LNCAP (cell line): ENCODE results near the gene KRTAP10-12.

ENCODE experiments used
- TF ChIP-seq, protein P1 (sequence below): fragments of 450-650 bp; IDR thresholded peaks from 2 replicates; pipeline ENCODE4 v1.5.1; 2017; ENCODE audit warnings: mild to moderate bottlenecking

The KRTAP10-12 gene

GRCh38 chr21:44664691-44665090 lies 32.3 kb upstream of the KRTAP10-12 start:
- TF ChIP-seq, protein P1, sequence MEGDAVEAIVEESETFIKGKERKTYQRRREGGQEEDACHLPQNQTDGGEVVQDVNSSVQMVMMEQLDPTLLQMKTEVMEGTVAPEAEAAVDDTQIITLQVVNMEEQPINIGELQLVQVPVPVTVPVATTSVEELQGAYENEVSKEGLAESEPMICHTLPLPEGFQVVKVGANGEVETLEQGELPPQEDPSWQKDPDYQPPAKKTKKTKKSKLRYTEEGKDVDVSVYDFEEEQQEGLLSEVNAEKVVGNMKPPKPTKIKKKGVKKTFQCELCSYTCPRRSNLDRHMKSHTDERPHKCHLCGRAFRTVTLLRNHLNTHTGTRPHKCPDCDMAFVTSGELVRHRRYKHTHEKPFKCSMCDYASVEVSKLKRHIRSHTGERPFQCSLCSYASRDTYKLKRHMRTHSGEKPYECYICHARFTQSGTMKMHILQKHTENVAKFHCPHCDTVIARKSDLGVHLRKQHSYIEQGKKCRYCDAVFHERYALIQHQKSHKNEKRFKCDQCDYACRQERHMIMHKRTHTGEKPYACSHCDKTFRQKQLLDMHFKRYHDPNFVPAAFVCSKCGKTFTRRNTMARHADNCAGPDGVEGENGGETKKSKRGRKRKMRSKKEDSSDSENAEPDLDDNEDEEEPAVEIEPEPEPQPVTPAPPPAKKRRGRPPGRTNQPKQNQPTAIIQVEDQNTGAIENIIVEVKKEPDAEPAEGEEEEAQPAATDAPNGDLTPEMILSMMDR, result no peak

DNA sequence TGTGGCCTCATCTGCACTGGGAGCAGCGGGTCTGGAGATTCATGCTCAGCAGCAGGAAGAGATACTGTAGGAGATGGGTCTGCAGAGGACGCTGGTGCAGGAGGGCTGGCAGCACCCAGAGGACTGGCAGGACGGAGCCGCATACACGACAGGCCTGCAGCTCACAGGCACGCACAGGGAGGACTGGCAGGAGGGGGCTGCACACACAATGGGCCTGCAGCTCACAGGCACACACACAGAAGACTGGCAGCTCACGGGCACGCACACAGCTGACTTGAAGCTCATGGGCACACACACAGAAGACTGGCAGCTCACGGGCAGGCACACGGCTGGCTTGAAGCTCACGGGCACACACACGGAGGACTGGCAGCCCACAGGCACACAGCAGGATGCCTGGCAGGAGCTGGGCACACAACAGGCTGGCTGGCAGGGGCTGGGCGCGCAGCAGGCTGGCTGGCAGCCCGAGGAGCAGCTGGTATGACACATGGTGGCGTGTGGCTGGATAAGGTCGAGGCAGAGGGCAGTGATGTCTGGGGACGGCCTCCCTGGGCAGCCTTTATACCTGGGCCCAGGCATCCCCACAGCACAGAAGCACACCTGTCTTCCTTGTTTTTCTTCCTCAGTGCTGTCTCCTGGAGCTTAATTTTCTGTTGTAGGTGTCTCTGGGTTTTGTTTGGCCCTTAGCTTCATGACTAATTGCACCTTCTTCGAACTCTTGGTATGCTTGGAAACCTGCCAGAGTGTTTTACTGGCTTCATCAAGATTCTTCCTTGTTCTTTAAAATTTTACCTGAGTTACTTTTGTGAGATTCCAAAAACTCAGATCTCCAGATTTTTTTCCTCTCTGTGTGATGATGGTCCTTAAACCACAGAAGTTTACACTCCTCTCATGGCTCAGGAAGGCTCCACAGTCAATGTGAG lies 30.3 kb upstream of the KRTAP10-12 start, which contains the start of gene KRTAP12-2:
Gene KRTAP12-2, minus strand, starts transcription at position 527 of the 920 bp plus-strand sequence. Its CDS starts 41 bp downstream, at position 486.
- TF ChIP-seq, protein P1, result no peak

GRCh38 chr21:44667612-44668011 lies 29.4 kb upstream of the KRTAP10-12 start:
- TF ChIP-seq, protein P1, result no peak

- TF ChIP-seq, protein P1, result no peak
These were observed 26.1 kb upstream of the KRTAP10-12 start for GRCh38 chr21:44670642-44671432.

DNA sequence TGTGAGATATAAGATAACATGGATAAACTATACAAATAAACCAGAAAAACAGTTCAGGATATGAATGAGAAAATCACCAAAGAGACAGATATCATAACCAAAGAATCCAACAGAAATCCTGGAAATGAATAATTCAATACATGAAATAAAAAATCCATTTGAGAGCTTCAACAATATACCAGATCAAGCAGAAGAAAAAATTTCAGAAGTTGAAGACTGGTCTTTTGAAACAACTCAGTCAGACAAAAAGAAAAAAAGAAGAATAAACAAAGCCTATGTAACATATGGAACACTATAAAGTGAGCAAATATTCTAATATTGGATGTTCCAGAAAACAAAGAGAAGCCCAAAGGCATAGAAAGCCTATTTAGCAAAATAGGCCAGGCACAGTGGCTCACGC lies 25.1 kb upstream of the KRTAP10-12 start:
- TF ChIP-seq, protein P1, result no peak

DNA sequence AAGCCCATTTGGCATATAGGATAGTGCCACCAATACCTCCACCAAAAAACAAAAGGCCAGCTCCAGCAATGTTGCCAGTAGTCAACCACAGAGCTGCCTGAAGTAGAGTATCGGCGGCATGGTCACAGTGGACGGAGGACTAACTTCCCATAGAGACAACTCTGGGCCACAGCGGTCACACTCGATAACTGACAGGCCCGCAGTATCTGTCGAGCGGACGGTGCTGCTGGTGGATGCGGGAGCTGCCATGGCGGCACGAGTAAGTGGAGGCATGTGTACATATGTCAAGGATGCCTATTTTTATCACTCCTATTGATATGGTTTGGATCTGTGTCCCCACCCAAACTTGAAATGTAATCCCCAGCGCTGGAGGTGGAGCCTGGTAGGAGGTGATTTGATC lies 19.1 kb upstream of the KRTAP10-12 start:
- TF ChIP-seq, protein P1, result no peak

DNA sequence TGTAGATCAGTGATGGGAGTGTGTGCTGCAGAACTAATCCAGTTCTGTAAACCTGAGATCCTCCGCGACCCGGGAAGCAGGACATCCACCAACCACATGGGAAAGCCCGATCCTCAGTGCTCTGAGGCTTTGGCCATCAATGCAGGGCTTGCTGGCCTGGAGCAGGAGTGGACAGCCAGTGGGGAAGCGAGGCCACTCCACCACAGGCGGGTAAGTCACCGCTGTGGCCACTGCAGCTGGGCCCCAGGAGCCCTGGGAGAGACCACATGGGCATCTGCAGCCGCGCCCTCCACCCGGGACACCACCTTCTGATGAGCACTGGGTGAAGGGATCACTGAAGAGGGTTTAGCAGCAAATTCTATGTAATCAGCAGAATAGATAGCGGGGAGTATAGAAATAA lies 15.8 kb upstream of the KRTAP10-12 start:
- TF ChIP-seq, protein P1, result no peak
